A204.1 (cell line): ENCODE results near the gene SLC29A3.

Experiments
- FAIRE-seq: peaks from 2 replicates; lab custom pipeline; 2012; peaks lifted over from hg19 to GRCh38; lab: Jason Lieb, UNC

SLC29A3 gene

DNA sequence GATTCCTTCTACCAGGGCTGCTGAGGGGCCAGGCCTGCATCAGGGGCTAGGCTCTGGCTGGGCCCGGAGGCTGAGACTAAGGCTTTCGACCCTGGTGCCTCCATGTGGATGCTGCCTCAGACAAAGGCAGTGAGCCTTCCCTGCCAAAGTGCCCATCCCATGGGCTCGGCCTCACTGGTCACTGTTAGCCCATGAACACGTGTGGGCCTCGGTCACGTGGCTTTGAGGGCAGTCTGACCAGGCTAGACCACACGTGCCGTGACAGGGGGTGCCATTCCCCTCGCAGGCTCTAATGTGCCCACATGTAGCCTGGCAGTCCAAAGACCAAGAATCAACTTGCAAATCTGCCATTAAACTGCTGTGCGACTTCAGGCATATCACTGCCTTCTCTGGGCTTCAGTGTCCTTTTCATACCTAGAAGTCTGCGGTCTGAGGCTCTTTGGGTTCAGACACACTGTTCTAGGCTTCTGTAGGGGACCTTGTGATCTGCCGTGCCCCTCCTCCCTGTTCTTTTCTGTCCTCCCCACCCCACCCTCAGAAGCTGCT, 17.6 kb upstream of the SLC29A3 start:
- FAIRE-seq, result no peak

- FAIRE-seq, result no peak
These were observed 16.6 kb upstream of the SLC29A3 start for GRCh38 chr10:71302451-71302850.

DNA sequence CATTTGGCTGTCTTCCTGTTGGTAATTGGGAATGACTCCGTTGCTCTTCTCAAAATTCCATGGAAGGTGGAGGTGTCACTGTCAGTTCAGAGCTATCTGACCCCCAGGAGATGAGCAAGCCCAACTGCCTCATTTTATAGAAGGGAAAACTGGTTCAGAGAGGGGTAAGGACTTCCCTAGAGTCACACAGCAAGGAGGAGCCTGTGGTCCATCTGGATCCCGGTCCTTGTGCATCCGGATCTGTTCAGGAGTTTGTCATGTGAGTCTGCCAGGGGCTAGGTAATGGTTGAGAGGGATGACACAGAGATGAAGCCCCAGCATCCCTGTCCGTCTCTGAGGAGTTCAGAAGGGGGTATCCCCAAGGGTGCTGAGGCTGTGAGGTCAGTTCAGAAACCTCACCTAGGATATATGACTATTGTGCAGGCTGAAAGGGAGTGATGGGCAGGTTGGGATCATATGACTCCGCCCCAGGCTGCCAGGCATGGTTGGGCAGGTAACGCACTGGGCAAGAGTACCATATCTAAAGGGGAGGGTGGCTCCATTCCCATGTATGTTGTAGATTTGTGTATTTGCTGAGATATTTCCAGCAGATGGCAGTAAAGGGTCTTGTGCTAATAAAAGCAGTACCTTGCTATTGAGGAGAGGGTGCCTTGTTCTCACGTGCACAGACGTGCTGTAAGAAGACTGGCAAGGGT, 16.0 kb upstream of the SLC29A3 start:
- no peak for FAIRE-seq

DNA sequence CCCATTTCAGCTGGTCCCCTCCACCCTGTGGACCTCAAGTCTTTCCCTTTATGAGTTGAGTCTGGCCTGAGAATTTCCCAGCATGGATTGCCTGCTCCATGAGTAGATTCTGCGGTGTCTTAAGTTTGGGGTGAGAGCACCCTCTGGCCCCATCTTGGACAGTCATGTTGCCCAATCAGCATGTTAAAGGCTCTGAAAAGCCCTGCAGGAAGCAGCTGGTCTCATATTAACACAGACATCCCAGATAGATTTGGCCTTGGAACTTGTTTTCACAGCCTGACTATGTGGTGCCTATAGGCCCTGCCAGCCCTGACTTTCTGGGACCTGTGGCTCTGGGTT, 15.5 kb upstream of the SLC29A3 start:
- no peak for FAIRE-seq

- FAIRE-seq, result no peak
These were observed 14.1 kb upstream of the SLC29A3 start for GRCh38 chr10:71304914-71305313.

GRCh38 chr10:71306979-71307378, 12.1 kb upstream of the SLC29A3 start:
- FAIRE-seq, result no peak

- FAIRE-seq, result no peak
These were observed 11.5 kb upstream of the SLC29A3 start for GRCh38 chr10:71307469-71308085.

DNA sequence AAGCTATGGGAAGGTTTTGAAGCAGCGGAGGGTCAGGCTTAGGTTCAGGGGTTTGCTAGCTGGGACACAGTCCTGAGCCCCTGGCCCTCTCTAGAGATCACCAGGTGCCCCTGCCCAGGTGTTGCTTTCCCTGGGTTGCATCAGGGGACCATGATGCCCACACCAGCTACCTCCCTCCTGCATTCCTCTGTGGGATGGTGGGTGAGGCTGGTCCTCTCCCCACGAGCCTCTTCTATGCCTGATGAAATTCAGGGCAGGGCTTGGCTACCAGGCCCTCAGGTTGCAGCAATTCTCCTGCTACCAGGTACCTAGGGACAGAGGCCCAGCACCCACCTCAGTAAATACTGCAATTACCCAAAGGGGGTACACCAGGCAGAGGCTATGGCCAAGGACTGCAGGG, 10.8 kb upstream of the SLC29A3 start:
- no peak for FAIRE-seq

GRCh38 chr10:71308985-71309384, 10.1 kb upstream of the SLC29A3 start:
- FAIRE-seq, result no peak

DNA sequence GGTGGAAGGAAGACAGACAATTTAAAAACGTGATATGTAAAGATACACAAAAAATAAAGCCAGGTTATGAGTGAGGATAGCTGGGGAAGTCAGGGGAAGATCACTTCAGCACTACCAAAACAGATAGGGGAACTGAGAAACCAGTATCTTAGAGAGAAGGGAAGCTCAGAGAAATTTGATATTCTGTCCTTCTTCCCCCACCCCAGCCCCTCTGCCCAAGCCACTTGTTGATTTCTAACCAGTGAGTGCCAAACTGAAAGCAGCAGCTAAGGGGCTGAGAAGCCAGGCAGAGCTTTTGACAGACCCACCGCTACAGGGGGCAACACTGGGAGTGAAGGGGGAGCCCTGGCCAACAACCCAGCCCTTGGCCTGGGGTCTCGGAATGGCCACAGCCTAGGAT, 9.1 kb upstream of the SLC29A3 start:
- no peak for FAIRE-seq

- no peak for FAIRE-seq
These were observed 6.8 kb upstream of the SLC29A3 start for GRCh38 chr10:71312220-71312619.

DNA sequence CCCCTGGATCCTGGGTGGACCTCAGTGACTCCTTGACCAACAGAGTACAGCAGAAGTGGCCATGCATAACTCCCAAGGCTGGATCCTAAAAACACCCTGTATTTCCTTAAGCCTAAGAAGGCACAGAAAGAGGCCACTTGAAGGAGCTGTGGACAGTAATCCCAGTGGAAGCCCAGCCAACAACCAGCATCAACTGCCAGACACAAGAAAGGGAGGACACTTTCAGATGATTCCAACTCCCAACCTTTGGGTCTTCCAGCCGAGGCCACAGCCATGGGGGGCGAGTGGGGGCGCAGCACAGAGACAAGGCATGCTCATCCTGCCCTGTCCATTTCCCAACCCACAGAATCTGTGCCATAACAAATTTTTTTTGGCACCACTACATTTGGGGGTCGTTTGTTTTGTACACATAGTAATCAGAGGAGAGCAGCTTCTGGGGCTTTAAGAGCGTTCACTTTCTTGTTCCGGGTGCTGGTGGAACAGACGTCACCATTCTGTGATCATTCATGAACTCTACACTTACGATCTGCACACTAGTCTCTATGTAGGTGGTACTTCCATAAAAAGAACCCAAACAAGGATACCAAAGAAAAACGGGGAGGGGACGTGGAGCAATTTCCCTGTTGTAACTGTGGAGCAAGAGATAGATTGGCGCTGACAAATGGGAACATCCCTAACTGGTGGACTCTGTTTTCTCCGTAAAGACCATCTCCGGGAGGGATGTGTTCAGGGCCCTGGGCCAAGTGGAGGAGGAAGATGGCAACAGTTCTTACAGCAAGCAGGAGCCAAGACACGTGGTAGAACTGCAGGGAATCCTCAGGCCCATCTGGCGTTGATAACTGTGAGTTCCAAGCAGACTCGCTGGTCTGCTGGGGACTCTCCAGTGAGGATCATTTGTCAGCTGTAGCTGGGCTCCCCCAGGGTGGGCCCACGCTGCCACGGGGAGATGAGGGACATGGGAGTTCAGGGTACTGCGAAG, 6.0 kb upstream of the SLC29A3 start:
- no peak for FAIRE-seq

DNA sequence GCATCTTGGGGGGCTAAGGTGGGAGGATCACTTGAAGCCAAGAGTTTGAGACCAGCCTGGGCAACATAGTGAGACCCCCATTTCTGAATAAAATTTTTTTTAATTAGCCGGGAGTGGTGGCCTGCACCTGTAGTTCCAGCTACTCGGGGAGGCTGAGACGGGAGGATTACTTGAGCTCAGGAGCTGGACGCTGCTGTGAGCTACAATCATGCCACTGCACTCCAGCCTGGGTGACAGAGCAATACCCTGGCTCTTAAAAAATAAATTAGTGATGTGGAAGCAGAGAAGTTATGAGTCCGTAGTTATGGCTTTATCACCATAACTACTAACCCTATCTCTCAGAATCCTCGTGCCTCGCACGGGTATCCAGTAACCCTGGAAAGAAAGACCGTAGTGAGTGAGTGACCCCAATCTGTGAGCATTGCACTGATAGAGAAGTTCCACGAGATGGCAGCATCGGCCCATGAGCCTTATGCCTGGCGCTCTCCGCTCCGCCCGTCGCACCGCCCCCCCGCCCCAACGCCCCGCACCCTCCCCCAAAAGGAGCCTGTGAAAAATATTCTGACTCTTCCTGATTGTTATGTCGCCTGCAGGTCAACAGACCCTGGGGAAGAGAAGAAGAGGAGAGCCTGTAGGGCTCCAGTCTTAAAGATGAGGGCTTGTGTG, 4.9 kb upstream of the SLC29A3 start:
- no peak for FAIRE-seq

- no peak for FAIRE-seq
These were observed 4.3 kb upstream of the SLC29A3 start for GRCh38 chr10:71314694-71315225.

DNA sequence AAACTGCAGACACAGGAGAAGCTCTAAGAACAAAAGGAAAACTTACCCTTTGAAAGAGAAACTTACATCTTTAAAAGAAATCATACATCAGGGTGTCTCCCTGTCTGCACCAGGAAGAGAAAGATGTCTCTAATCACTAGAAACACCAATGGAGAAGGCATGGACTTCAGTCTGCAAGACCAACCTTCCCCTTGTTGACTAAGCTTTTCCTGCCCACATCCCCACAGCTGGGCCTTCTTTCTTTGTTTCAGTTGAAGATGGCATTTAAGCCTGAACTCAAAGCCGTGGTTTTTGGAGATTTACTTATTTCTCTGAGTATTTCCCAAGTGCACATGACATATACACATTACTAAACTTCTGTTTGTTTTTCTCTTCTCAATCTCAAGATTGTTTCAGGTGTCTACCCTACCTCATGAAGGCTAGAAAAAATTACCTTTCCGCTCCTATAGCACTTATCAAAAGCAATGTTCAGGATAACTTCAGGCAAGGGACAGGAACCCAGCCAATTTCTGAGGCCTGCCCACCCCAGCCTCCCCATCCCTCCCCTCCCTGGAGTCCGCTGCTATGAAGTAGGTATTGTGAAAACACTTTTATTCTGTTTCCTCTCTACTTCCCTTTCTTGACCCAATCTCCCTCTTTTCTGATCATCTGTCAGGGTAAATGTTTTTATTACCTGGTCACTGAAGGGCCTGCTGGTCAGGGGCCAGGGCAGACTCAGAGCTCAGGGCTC, 2.8 kb upstream of the SLC29A3 start:
- FAIRE-seq, result no peak

DNA sequence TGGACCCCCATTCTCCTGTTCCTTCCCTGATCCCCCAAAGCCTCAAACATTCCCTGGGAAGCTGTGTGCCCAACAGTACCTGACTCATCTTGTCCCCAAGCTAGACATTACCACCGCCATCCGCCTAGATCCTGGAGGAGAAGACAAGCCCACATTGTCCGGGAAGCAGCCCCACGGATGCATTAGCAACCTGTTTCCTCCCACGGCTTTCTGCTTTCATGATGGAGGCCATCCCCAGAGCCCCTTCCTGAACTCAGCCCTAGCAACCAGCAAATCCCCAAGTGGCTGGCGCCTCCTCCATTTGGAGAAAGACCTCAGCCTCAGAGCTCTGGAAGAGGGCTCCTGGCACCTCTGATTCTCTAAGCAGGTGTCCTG, 2.3 kb upstream of the SLC29A3 start:
- FAIRE-seq, result no peak

- no peak for FAIRE-seq
These were observed 1.3 kb upstream of the SLC29A3 start for GRCh38 chr10:71317739-71318138.

GRCh38 chr10:71319800-71320392, 837 bp downstream of the SLC29A3 start:
- FAIRE-seq, result no peak

DNA sequence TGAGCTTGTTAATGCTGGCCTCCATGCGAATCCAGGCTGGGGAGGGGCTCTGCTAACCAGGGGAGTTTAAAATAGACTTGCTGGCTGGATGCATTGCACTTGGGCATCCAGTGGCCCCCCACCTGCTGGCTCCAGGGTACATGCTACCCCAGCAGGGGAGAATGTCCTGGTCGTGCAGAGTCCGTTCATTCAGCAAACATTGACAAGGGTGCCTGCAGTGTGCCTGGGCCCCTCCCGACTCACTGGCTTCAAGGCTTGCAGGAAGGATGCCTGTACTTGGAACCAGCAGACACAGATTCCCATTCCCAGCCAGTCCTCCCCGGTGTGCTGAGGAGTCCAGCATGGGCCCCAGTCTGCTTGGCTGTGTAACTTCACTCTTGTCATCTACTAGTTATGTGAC, 1.5 kb downstream of the SLC29A3 start:
- no peak for FAIRE-seq

DNA sequence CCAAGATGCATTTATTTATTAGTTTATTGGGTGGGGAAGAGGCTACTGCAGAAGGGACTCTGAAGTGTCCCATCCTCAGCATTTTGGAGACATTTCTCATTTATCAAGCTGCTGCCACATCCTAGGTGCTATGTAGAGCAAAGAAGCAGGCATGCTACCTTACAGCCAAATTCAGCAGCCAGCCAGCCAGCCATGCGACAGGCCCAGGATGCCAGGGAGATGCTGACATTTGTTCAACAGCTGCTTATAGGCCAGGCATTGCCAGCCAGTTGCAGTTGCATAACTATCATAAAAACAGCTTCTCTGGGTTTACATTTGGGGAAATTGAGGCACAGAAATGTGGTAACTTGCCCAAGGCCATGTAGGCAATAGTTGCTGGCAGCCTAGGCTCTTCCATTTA, 2.3 kb downstream of the SLC29A3 start:
- FAIRE-seq, result no peak

DNA sequence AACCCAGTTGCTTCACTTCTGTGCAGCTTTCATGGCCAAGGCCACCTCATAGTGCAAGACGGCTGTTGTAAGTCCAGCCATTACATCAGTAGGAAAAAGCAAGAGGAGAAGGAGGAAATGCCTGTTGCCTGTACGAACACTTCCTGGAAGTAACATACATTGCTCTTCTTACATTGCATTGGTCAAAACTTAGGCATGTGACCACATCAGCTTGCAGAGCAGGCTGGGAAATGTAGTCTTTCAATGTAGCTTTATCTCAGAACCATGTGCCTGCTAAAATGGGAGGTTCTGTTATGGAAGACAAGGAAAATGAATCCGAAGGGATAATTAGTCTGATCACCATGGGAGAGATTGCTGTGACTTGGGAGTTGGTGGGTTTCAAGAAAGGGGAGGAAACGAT, 4.3 kb downstream of the SLC29A3 start:
- FAIRE-seq, result no peak
